Ishikawa (cell line): ENCODE results near the gene TBC1D16.
A peak's percentile ranks its signal among the peaks of the same experiment; 100 is the strongest.

ENCODE experiments used
- CEBPB ChIP-seq: IDR thresholded peaks from 2 replicates; pipeline ENCODE4 v1.6.1; 2012
- CREB1 ChIP-seq: IDR thresholded peaks from 2 replicates; pipeline ENCODE4 v1.6.1; 2012; ENCODE audit warnings: low read depth
- EGR1 ChIP-seq: IDR thresholded peaks from 2 replicates; pipeline ENCODE4 v1.6.1; 2012
- EP300 ChIP-seq: IDR thresholded peaks from 2 replicates; pipeline ENCODE4 v1.6.1; 2012; ENCODE audit warnings: borderline replicate concordance
- FOXM1 ChIP-seq: IDR thresholded peaks from 2 replicates; pipeline ENCODE4 v1.6.1; 2012; ENCODE audit warnings: low read depth, borderline replicate concordance
- NFIC ChIP-seq: IDR thresholded peaks from 2 replicates; pipeline ENCODE4 v1.6.1; 2012
- RAD21 ChIP-seq: IDR thresholded peaks from 2 replicates; pipeline ENCODE4 v1.6.1; 2012; ENCODE audit warnings: low read depth
- TAF1 ChIP-seq: IDR thresholded peaks from 2 replicates; pipeline ENCODE4 v1.6.1; 2012; ENCODE audit warnings: low read depth, mild to moderate bottlenecking
- TCF12 ChIP-seq: IDR thresholded peaks from 2 replicates; pipeline ENCODE4 v1.6.1; 2012; ENCODE audit warnings: low read depth
- TEAD4 ChIP-seq: IDR thresholded peaks from 2 replicates; pipeline ENCODE4 v1.6.1; 2012
- YY1 ChIP-seq: IDR thresholded peaks from 2 replicates; pipeline ENCODE4 v1.6.1; 2012; ENCODE audit warnings: low read depth
- ZBTB7A ChIP-seq: IDR thresholded peaks from 2 replicates; pipeline ENCODE4 v1.6.1; 2012; ENCODE audit warnings: low read depth
- TF ChIP-seq, protein P1 (sequence below): IDR thresholded peaks from 2 replicates; pipeline ENCODE4 v1.6.1; 2012
- TF ChIP-seq, protein P2 (sequence below): IDR thresholded peaks from 2 replicates; pipeline ENCODE4 v1.6.1; 2012
- TF ChIP-seq, protein P3 (sequence below): IDR thresholded peaks from 2 replicates; pipeline ENCODE4 v1.6.1; 2012; ENCODE audit warnings: low read depth, mild to moderate bottlenecking

The TBC1D16 gene

DNA sequence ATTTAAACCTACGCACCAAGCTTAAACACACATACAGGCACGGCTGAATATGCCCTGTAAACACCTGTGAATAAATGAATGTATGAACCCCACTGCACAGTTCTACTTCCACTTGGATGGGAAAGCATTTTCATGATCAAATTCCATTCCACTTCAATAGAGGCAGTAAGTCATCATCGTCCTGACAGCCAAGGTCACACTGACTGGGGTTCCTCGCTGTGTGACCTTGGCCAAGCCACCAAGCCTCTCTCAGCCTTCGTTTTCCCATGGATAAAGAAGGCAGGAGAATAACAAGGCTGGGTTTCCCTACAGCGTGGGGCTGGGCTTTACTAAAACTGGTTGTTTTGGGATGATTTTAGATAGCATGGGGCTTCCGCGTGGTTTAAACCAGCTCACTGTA is 82.8 kb downstream of the TBC1D16 start:
- 0 out of 2 replicates have a peak, but pooled peaks have one; percentile 6 for TF ChIP-seq ZBTB7A
- TF ChIP-seq, protein P1, sequence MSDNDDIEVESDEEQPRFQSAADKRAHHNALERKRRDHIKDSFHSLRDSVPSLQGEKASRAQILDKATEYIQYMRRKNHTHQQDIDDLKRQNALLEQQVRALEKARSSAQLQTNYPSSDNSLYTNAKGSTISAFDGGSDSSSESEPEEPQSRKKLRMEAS, result no peak
- peak; percentile 73; the same call in 1 of the 2 replicates for TF ChIP-seq EP300
- no peak for TF ChIP-seq EGR1
- peak; percentile 23; the same call in 1 of the 2 replicates for TF ChIP-seq TEAD4
- TF ChIP-seq FOXM1, result no peak
- TF ChIP-seq CREB1, result no peak
- TF ChIP-seq NFIC, result peak; percentile 43; the same call in 1 of the 2 replicates
- TF ChIP-seq, protein P2, sequence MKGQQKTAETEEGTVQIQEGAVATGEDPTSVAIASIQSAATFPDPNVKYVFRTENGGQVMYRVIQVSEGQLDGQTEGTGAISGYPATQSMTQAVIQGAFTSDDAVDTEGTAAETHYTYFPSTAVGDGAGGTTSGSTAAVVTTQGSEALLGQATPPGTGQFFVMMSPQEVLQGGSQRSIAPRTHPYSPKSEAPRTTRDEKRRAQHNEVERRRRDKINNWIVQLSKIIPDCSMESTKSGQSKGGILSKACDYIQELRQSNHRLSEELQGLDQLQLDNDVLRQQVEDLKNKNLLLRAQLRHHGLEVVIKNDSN, result no peak
- TF ChIP-seq RAD21, result no peak
- TF ChIP-seq TCF12, result peak; percentile 23; the same call in 1 of the 2 replicates
- TF ChIP-seq, protein P3, sequence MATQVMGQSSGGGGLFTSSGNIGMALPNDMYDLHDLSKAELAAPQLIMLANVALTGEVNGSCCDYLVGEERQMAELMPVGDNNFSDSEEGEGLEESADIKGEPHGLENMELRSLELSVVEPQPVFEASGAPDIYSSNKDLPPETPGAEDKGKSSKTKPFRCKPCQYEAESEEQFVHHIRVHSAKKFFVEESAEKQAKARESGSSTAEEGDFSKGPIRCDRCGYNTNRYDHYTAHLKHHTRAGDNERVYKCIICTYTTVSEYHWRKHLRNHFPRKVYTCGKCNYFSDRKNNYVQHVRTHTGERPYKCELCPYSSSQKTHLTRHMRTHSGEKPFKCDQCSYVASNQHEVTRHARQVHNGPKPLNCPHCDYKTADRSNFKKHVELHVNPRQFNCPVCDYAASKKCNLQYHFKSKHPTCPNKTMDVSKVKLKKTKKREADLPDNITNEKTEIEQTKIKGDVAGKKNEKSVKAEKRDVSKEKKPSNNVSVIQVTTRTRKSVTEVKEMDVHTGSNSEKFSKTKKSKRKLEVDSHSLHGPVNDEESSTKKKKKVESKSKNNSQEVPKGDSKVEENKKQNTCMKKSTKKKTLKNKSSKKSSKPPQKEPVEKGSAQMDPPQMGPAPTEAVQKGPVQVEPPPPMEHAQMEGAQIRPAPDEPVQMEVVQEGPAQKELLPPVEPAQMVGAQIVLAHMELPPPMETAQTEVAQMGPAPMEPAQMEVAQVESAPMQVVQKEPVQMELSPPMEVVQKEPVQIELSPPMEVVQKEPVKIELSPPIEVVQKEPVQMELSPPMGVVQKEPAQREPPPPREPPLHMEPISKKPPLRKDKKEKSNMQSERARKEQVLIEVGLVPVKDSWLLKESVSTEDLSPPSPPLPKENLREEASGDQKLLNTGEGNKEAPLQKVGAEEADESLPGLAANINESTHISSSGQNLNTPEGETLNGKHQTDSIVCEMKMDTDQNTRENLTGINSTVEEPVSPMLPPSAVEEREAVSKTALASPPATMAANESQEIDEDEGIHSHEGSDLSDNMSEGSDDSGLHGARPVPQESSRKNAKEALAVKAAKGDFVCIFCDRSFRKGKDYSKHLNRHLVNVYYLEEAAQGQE, result no peak
- no peak for TF ChIP-seq CEBPB

DNA sequence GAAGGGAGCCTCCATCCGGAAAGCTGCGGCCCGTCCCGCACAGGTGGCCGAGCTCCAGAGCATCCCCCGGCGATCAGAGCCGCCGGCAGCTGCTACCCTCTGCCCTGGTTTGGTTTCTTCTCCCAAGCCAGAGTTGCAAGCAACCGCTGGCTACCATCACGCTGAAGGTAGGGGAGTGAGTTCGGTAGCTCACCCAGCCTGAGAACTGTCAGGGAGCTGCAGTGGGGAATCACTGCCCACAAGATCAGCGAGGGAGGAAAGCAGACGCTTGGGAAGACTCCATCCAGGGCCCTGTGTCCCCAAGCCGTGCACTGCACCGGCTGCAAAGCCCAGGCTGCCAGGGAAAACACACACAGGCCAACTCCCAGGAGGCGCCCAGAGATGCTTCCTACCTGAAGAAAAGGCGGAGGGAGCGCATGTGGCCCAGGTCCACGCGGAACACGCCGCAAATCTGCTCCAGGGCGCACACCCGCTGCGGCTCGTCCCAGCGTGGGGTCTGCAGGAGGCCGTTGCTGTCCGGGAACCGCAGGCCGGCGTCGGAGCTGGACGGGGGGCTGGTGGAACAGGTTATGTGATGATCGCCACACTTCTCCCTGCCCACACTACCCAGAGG is 83.3 kb downstream of the TBC1D16 start:
- peak; percentile 72 for TF ChIP-seq ZBTB7A
- TF ChIP-seq TAF1, result no peak; the same call in 1 of the 2 replicates
- TF ChIP-seq, protein P1, result peak; percentile 18

DNA sequence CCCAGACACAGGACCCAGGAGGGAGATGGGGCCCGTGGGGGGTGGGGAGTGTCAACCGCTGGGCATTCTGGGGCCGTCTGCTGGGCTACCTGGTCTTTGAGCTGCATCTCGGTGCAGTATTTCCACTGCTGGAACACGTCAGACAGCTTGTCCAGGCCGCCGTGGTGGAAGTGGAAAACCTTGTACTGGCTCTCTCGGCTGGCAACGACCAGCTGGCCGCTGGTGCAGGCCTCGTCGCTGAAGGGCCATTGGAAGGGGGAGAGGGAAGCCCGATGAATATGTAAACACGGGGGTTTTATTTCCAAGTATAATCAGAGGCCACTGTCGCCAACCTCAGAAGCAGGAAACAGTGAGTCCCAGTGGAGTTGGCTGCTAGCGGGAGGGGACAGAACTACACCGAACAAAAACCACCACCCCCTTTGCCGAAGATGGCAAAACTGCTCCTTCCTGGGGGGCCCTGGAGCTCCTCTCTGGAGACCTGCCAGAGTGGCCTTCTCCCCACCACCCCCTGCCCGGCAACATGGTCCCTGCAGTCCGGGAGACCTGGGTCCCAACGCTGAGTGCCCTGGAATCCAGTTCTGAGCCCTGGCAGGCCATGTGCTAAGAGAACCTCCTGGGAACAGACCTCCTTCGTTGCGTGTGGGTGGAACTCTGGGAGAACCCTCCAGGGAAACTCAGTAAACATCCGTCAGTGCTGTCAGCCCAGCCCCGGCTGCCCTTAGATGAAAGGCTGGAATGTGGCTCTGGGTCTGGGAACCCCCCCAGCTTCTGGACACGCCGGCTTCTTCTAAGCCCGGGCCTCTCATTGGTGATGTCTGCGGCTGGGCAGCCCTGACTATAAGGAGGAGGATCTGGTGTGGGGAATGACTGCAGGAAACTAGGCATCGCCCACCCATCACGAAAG is 84.1 kb downstream of the TBC1D16 start:
- no peak for TF ChIP-seq NFIC
- TF ChIP-seq YY1, result no peak
- TF ChIP-seq TEAD4, result 0 out of 2 replicates have a peak, but pooled peaks have one; percentile 27

DNA sequence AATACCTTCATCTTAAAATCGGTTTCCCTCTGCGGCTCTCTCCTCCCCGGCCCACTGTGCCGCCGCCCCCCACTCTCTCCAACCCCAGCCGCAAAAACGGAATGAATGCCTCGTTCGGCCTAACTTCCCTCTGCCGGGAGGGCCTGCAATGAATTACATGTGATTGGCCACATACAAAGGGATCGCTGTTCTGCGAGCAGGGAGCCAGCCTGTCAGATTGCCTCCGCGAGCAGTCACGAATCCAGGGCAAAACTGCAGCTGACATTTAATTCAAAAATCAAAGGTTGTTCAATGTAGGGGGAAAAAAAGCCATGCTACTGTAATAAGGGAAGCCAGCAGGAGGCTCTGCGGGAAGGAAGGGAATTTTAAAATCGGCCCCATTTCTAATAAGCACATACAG is 84.9 kb downstream of the TBC1D16 start:
- TF ChIP-seq, protein P3, result no peak
- TF ChIP-seq NFIC (no peak), YY1 (no peak), CEBPB (no peak), EGR1 (no peak), RAD21 (no peak), CREB1 (no peak), EP300 (no peak), FOXM1 (no peak), TEAD4 (no peak), TCF12 (no peak), ZBTB7A (no peak), TAF1 (no peak)
- TF ChIP-seq, protein P1, result no peak
- TF ChIP-seq, protein P2, result no peak

DNA sequence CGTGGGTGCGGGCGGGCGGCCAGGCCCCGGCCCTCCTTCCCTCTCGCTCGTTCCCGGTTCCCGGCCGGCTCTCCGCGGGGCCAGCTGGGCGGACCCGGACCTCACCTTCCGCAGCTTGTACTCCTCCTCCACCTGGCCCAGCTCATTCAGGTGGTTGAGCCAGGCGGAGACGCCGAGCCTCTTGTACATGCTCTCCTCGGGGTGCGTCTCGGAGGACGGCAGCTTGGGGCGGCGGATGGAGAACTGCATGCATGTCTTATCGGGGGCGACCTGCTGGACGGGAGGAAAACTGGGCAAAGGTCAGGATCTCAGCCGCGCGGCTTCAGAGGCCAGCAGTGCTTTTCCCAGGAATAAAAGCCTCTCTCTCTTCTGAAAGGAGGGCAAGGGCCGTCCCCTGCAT is 85.4 kb downstream of the TBC1D16 start:
- no peak for TF ChIP-seq CEBPB
- TF ChIP-seq CREB1, result no peak
- no peak for TF ChIP-seq YY1
- no peak for TF ChIP-seq ZBTB7A
- TF ChIP-seq, protein P2, result no peak
- TF ChIP-seq RAD21, result no peak
- TF ChIP-seq TAF1, result no peak
- TF ChIP-seq FOXM1, result no peak
- no peak for TF ChIP-seq TCF12
